IMR-90 (cell line): ENCODE results near the gene NPDC1.

Experiments
- BHLHE40 ChIP-seq: fragments of 150-350 bp; IDR thresholded peaks from 2 replicates; pipeline ENCODE4 v1.6.1; 2016; ENCODE audit warnings: mild to moderate bottlenecking, low read depth, low read length
- CEBPB ChIP-seq: IDR thresholded peaks from 2 replicates; pipeline ENCODE4 v1.6.1; 2012; ENCODE audit warnings: low read depth, low read length, improper control_type of control experiment
- CTCF ChIP-seq: conservative IDR thresholded peaks from 2 replicates; pipeline ENCODE4 v1.5.1; 2012; ENCODE audit warnings: mild to moderate bottlenecking, low read depth, low read length, improper control_type of control experiment
- FOS ChIP-seq: fragments of 150-350 bp; IDR thresholded peaks from 2 replicates; pipeline ENCODE4 v1.6.1; 2016; ENCODE audit warnings: low read depth, low read length
- MAFK ChIP-seq: IDR thresholded peaks from 2 replicates; pipeline ENCODE4 v1.6.1; 2012; ENCODE audit warnings: low read depth, low read length, improper control_type of control experiment
- MAZ ChIP-seq: IDR thresholded peaks from 2 replicates; pipeline ENCODE4 v1.6.1; 2012; ENCODE audit warnings: low read depth, mild to moderate bottlenecking, low read length, improper control_type of control experiment, moderate library complexity, borderline replicate concordance
- MXI1 ChIP-seq: IDR thresholded peaks from 2 replicates; pipeline ENCODE4 v1.6.1; 2012; ENCODE audit warnings: low read depth, mild to moderate bottlenecking, low read length, moderate library complexity, borderline replicate concordance
- NFE2L2 ChIP-seq: fragments of 150-350 bp; IDR thresholded peaks from 2 replicates; pipeline ENCODE4 v1.6.1; 2016; ENCODE audit warnings: low read depth, mild to moderate bottlenecking, low read length
- POLR2A ChIP-seq: IDR thresholded peaks from 2 replicates; pipeline ENCODE4 v1.6.1; 2012; ENCODE audit warnings: mild to moderate bottlenecking, low read depth, low read length
- RAD21 ChIP-seq: IDR thresholded peaks from 2 replicates; pipeline ENCODE4 v1.6.1; 2012; ENCODE audit warnings: low read length, improper control_type of control experiment
- RCOR1 ChIP-seq: IDR thresholded peaks from 2 replicates; pipeline ENCODE4 v1.6.1; 2012; ENCODE audit warnings: mild to moderate bottlenecking, low read length, improper control_type of control experiment; ENCODE audit not compliant: insufficient replicate concordance
- RFX5 ChIP-seq: IDR thresholded peaks from 2 replicates; pipeline ENCODE4 v1.8.0; 2012; ENCODE audit warnings: low read depth, mild to moderate bottlenecking, low read length, moderate library complexity

GRCh38 chr9:137074657-137075274 is 28.8 kb upstream of the NPDC1 start:
- TF ChIP-seq MAFK (no peak), POLR2A (no peak), CTCF (no peak), RAD21 (no peak), CEBPB (no peak), RFX5 (no peak), RCOR1 (no peak), BHLHE40 (no peak), MXI1 (no peak), FOS (no peak), NFE2L2 (no peak), MAZ (no peak)
